GM11168 (cell line): ENCODE data around the gene FARP2.

Experiments used
- in situ Hi-C: fragments of 300-500 bp; cut with MboI; formaldehyde crosslinking; loops from one replicate; pipeline ENCODE4 v1.12.0; 2022; ENCODE audit warnings: low sequenced_read_pairs; ENCODE audit not compliant: unreplicated experiment

FARP2 gene

GRCh38 chr2:241481687-241482086 is 125.6 kb downstream of the FARP2 start:
- in situ Hi-C loops = no loop called here

GRCh38 chr2:241482126-241482955 is 126.3 kb downstream of the FARP2 start:
- in situ Hi-C loops = no loop called here

- in situ Hi-C loops = no loop called here
Observed at GRCh38 chr2:241483305-241483704, 127.2 kb downstream of the FARP2 start.

GRCh38 chr2:241485172-241485911 is 129.3 kb downstream of the FARP2 start:
- in situ Hi-C loops = no loop called here

GRCh38 chr2:241489088-241489487 is 133.0 kb downstream of the FARP2 start:
- in situ Hi-C loops = no loop called here

GRCh38 chr2:241489733-241490680 is 133.9 kb downstream of the FARP2 start:
- in situ Hi-C loops = no loop called here

- in situ Hi-C loops = no loop called here
Observed at GRCh38 chr2:241490825-241491506, 134.9 kb downstream of the FARP2 start.

- in situ Hi-C loops = no loop called here
Observed at GRCh38 chr2:241491549-241492173, 135.6 kb downstream of the FARP2 start.

- in situ Hi-C loops = no loop called here
Observed at GRCh38 chr2:241492174-241492565, 136.1 kb downstream of the FARP2 start.

- in situ Hi-C loops = no loop called here
Observed at GRCh38 chr2:241493092-241493491, 137.0 kb downstream of the FARP2 start.

- in situ Hi-C loops = no loop called here
Observed at GRCh38 chr2:241494311-241494908, 138.3 kb downstream of the FARP2 start.

- in situ Hi-C loops = no loop called here
Observed at GRCh38 chr2:241495172-241496002, 139.3 kb downstream of the FARP2 start.

- in situ Hi-C loops = no loop called here
Observed at GRCh38 chr2:241496003-241496707, 140.1 kb downstream of the FARP2 start.

GRCh38 chr2:241496904-241497877 is 141.1 kb downstream of the FARP2 start:
- in situ Hi-C loops = no loop called here

GRCh38 chr2:241498115-241499070 is 142.3 kb downstream of the FARP2 start:
- in situ Hi-C loops = no loop called here
